WTC11 (cell line): ENCODE data around the gene RASAL2. TPM values are rescaled to one million over a fixed set of nuclear protein-coding genes. Genes with fewer than 3 reads are reported as not detected.

Experiments used
- ATAC-seq: fragments of 200-7000 bp; cut with Tn5 transposase; 2 replicates; pipeline ENCODE4 v1.10.0; 2021; ENCODE audit warnings: mild to moderate bottlenecking, moderate library complexity
- CTCF ChIA-PET: fragments of 300-600 bp; sonication (Branson Sonifier 250); formaldehyde crosslinking; loops from one replicate; lab custom pipeline; 2021; ENCODE audit warnings: antibody characterized with exemption; lab: Charles Lee
- POLR2A ChIA-PET: fragments of 350-600 bp; sonication (Branson Sonifier 250); formaldehyde crosslinking; loops from one replicate; lab custom pipeline; 2021; ENCODE audit warnings: antibody characterized with exemption; lab: Charles Lee
- DNase-seq: peaks from one replicate; pipeline ENCODE4 v3.0.0; 2021; ENCODE audit warnings: low spot score
- H3K27ac Mint-ChIP-seq: 2 replicates; pipeline ENCODE4 v1.8.0; 2021; ENCODE audit warnings: mixed read lengths
- H3K27me3 Mint-ChIP-seq: 2 replicates; pipeline ENCODE4 v1.8.0; 2021; ENCODE audit warnings: low read depth, mild to moderate bottlenecking, moderate library complexity, mixed read lengths
- H3K36me3 Mint-ChIP-seq: 2 replicates; pipeline ENCODE4 v1.8.0; 2021; ENCODE audit warnings: mixed read lengths
- H3K4me1 Mint-ChIP-seq: 2 replicates; pipeline ENCODE4 v1.8.0; 2022; ENCODE audit warnings: mixed read lengths
- H3K4me3 Mint-ChIP-seq: 2 replicates; pipeline ENCODE4 v1.8.0; 2021; ENCODE audit warnings: mild to moderate bottlenecking, moderate library complexity, mixed read lengths
- H3K9me3 Mint-ChIP-seq: 2 replicates; pipeline ENCODE4 v1.8.0; 2021; ENCODE audit warnings: mixed read lengths
- IRF2 ChIP-seq: sonication (generic); formaldehyde crosslinking; IDR thresholded peaks from 2 replicates; pipeline ENCODE4 v1.8.0; 2022; ENCODE audit warnings: low read depth, missing genetic modification reagents, borderline replicate concordance
- JAZF1 ChIP-seq: fragments of 250-450 bp; sonication (Bioruptor Pico); IDR thresholded peaks from 2 replicates; pipeline ENCODE4 v1.9.0; 2021; ENCODE audit warnings: moderate library complexity, mild to moderate bottlenecking, inconsistent platforms
- KAT7 ChIP-seq: sonication (generic); formaldehyde crosslinking; IDR thresholded peaks from 2 replicates; pipeline ENCODE4 v1.8.1; 2023; ENCODE audit warnings: missing genetic modification reagents, mild to moderate bottlenecking, borderline replicate concordance
- RELA ChIP-seq: sonication (generic); formaldehyde crosslinking; IDR thresholded peaks from 2 replicates; pipeline ENCODE4 v1.8.1; 2022; ENCODE audit warnings: missing genetic modification reagents, mild to moderate bottlenecking, borderline replicate concordance
- SMAD4 ChIP-seq: sonication (generic); formaldehyde crosslinking; IDR thresholded peaks from 2 replicates; pipeline ENCODE4 v1.8.0; 2022; ENCODE audit warnings: mild to moderate bottlenecking, missing genetic modification reagents
- SP1 ChIP-seq: sonication (generic); formaldehyde crosslinking; conservative IDR thresholded peaks from 2 replicates; pipeline ENCODE4 v1.8.1; 2022; ENCODE audit warnings: missing genetic modification reagents
- TCF7 ChIP-seq: sonication (generic); formaldehyde crosslinking; IDR thresholded peaks from 2 replicates; pipeline ENCODE4 v1.8.0; 2022; ENCODE audit warnings: mild to moderate bottlenecking, low read depth, missing genetic modification reagents, moderate library complexity
- ZBTB21 ChIP-seq: sonication (generic); formaldehyde crosslinking; IDR thresholded peaks from 2 replicates; pipeline ENCODE4 v1.8.1; 2023; ENCODE audit warnings: mild to moderate bottlenecking, missing genetic modification reagents, borderline replicate concordance
- ZNF317 ChIP-seq: sonication (generic); formaldehyde crosslinking; IDR thresholded peaks from 2 replicates; pipeline ENCODE4 v1.8.1; 2023; ENCODE audit warnings: low read depth, mild to moderate bottlenecking, moderate library complexity, missing genetic modification reagents, borderline replicate concordance
- ZNF423 ChIP-seq: fragments of 250-450 bp; sonication (Bioruptor Pico); IDR thresholded peaks from 2 replicates; pipeline ENCODE4 v2.1.2; 2022; ENCODE audit warnings: mild to moderate bottlenecking, moderate library complexity
- ZNF671 ChIP-seq: fragments of 250-450 bp; sonication (Bioruptor Pico); IDR thresholded peaks from 2 replicates; pipeline ENCODE4 v1.8.0; 2021; ENCODE audit warnings: mild to moderate bottlenecking
- total RNA-seq: library from RNA; stranded (reverse); gene quantifications from 3 replicates; pipeline ENCODE4 v1.2.3, GENCODE V29; 2021
- TF ChIP-seq, protein P1 (sequence below): sonication (generic); formaldehyde crosslinking; IDR thresholded peaks from 2 replicates; pipeline ENCODE4 v1.8.1; 2022; ENCODE audit warnings: low read depth, mild to moderate bottlenecking, moderate library complexity, missing genetic modification reagents, borderline replicate concordance
- TF ChIP-seq, protein P2 (sequence below): sonication (generic); formaldehyde crosslinking; IDR thresholded peaks from 2 replicates; pipeline ENCODE4 v1.8.1; 2023; ENCODE audit warnings: mild to moderate bottlenecking, missing genetic modification reagents, moderate library complexity
- TF ChIP-seq, protein P3 (sequence below): sonication (generic); formaldehyde crosslinking; conservative IDR thresholded peaks from 2 replicates; pipeline ENCODE4 v1.8.1; 2023; ENCODE audit warnings: mild to moderate bottlenecking, low read depth, missing genetic modification reagents, moderate library complexity
- TF ChIP-seq, protein P4 (sequence below): fragments of 250-450 bp; sonication (Bioruptor Pico); IDR thresholded peaks from 2 replicates; pipeline ENCODE4 v1.9.0; 2021; ENCODE audit warnings: mild to moderate bottlenecking
- TF ChIP-seq, protein P5 (sequence below): fragments of 250-450 bp; sonication (Bioruptor Pico); IDR thresholded peaks from 2 replicates; pipeline ENCODE4 v1.9.0; 2021; ENCODE audit warnings: moderate library complexity, mild to moderate bottlenecking, inconsistent platforms, borderline replicate concordance
- TF ChIP-seq, protein P6 (sequence below): sonication (generic); formaldehyde crosslinking; IDR thresholded peaks from 2 replicates; pipeline ENCODE4 v1.8.1; 2023; ENCODE audit warnings: mild to moderate bottlenecking, missing genetic modification reagents, borderline replicate concordance
- TF ChIP-seq, protein P7 (sequence below): sonication (generic); formaldehyde crosslinking; IDR thresholded peaks from 2 replicates; pipeline ENCODE4 v1.8.1; 2023; ENCODE audit warnings: mild to moderate bottlenecking, missing genetic modification reagents, moderate library complexity

RASAL2 gene
- total RNA-seq, 1 experiment from 2014 or later = 29.5 TPM

DNA sequence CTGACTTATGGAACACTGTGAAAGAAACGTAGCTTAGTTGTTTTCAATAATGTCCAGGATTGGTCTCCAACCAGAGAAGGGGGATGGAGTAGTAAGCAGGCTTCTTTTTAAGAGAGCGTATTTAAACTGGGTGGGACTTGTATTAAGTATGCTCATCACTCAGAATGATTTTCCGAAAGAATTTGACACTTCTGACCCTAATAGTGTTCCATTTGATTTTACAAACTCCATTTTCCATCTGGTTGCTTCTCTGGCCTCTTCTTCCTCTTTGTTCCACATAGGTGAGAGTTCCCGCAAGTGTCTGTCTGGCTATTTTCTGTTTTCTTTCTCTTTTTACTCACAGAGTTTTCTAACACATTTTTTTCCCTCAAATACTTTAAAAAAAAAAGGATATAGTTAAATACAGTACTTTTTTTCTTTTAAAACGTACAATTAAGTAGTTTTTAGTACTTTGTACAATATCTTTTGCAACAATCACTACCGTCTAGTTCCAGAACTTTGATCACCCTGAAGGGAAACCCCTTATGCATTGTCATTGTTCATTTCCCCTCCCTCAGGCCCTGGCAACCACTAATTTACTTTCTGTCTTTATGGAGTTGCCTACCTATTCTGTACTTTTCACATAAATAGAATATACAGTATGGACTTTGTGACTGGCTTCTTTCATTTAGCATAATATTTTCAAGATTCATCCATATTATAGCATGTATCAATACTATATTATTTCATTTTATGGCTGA lies 67.0 kb downstream of the RASAL2 start:
- H3K4me3 Mint-ChIP-seq = no peak overlapping the region
- no peaks in the 10 kb centered on the region for H3K9me3 Mint-ChIP-seq
- TF ChIP-seq, protein P1, sequence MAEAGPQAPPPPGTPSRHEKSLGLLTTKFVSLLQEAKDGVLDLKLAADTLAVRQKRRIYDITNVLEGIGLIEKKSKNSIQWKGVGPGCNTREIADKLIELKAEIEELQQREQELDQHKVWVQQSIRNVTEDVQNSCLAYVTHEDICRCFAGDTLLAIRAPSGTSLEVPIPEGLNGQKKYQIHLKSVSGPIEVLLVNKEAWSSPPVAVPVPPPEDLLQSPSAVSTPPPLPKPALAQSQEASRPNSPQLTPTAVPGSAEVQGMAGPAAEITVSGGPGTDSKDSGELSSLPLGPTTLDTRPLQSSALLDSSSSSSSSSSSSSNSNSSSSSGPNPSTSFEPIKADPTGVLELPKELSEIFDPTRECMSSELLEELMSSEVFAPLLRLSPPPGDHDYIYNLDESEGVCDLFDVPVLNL (CRISPR knock-in tag) = no peak
- TF ChIP-seq, protein P2, sequence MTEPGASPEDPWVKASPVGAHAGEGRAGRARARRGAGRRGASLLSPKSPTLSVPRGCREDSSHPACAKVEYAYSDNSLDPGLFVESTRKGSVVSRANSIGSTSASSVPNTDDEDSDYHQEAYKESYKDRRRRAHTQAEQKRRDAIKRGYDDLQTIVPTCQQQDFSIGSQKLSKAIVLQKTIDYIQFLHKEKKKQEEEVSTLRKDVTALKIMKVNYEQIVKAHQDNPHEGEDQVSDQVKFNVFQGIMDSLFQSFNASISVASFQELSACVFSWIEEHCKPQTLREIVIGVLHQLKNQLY (CRISPR knock-in tag) = no peak
- TF ChIP-seq ZBTB21 (no peak), SMAD4 (CRISPR knock-in tag) (no peak), IRF2 (no peak), KAT7 (CRISPR knock-in tag) (no peak), RELA (CRISPR knock-in tag) (no peak), ZNF423 (CRISPR knock-in tag) (no peak), SP1 (CRISPR knock-in tag) (no peak), TCF7 (CRISPR knock-in tag) (no peak), ZNF317 (CRISPR knock-in tag) (no peak), JAZF1 (CRISPR knock-in tag) (no peak), ZNF671 (CRISPR knock-in tag) (no peak)
- TF ChIP-seq, protein P3, sequence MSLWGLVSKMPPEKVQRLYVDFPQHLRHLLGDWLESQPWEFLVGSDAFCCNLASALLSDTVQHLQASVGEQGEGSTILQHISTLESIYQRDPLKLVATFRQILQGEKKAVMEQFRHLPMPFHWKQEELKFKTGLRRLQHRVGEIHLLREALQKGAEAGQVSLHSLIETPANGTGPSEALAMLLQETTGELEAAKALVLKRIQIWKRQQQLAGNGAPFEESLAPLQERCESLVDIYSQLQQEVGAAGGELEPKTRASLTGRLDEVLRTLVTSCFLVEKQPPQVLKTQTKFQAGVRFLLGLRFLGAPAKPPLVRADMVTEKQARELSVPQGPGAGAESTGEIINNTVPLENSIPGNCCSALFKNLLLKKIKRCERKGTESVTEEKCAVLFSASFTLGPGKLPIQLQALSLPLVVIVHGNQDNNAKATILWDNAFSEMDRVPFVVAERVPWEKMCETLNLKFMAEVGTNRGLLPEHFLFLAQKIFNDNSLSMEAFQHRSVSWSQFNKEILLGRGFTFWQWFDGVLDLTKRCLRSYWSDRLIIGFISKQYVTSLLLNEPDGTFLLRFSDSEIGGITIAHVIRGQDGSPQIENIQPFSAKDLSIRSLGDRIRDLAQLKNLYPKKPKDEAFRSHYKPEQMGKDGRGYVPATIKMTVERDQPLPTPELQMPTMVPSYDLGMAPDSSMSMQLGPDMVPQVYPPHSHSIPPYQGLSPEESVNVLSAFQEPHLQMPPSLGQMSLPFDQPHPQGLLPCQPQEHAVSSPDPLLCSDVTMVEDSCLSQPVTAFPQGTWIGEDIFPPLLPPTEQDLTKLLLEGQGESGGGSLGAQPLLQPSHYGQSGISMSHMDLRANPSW = no peak
- TF ChIP-seq, protein P4, sequence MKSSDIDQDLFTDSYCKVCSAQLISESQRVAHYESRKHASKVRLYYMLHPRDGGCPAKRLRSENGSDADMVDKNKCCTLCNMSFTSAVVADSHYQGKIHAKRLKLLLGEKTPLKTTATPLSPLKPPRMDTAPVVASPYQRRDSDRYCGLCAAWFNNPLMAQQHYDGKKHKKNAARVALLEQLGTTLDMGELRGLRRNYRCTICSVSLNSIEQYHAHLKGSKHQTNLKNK (CRISPR knock-in tag) = no peak
- TF ChIP-seq, protein P5, sequence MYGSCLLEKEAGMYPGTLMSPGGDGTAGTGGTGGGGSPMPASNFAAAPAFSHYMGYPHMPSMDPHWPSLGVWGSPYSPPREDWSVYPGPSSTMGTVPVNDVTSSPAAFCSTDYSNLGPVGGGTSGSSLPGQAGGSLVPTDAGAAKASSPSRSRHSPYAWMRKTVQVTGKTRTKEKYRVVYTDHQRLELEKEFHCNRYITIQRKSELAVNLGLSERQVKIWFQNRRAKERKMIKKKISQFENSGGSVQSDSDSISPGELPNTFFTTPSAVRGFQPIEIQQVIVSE (CRISPR knock-in tag) = no peak
- TF ChIP-seq, protein P6, sequence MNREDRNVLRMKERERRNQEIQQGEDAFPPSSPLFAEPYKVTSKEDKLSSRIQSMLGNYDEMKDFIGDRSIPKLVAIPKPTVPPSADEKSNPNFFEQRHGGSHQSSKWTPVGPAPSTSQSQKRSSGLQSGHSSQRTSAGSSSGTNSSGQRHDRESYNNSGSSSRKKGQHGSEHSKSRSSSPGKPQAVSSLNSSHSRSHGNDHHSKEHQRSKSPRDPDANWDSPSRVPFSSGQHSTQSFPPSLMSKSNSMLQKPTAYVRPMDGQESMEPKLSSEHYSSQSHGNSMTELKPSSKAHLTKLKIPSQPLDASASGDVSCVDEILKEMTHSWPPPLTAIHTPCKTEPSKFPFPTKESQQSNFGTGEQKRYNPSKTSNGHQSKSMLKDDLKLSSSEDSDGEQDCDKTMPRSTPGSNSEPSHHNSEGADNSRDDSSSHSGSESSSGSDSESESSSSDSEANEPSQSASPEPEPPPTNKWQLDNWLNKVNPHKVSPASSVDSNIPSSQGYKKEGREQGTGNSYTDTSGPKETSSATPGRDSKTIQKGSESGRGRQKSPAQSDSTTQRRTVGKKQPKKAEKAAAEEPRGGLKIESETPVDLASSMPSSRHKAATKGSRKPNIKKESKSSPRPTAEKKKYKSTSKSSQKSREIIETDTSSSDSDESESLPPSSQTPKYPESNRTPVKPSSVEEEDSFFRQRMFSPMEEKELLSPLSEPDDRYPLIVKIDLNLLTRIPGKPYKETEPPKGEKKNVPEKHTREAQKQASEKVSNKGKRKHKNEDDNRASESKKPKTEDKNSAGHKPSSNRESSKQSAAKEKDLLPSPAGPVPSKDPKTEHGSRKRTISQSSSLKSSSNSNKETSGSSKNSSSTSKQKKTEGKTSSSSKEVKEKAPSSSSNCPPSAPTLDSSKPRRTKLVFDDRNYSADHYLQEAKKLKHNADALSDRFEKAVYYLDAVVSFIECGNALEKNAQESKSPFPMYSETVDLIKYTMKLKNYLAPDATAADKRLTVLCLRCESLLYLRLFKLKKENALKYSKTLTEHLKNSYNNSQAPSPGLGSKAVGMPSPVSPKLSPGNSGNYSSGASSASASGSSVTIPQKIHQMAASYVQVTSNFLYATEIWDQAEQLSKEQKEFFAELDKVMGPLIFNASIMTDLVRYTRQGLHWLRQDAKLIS (CRISPR knock-in tag) = no peak
- TF ChIP-seq, protein P7, sequence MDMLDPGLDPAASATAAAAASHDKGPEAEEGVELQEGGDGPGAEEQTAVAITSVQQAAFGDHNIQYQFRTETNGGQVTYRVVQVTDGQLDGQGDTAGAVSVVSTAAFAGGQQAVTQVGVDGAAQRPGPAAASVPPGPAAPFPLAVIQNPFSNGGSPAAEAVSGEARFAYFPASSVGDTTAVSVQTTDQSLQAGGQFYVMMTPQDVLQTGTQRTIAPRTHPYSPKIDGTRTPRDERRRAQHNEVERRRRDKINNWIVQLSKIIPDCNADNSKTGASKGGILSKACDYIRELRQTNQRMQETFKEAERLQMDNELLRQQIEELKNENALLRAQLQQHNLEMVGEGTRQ (CRISPR knock-in tag) = no peak
- ATAC-seq (no peak), DNase-seq (no peak)
- no peaks in the 10 kb centered on the region for H3K36me3 Mint-ChIP-seq
- POLR2A ChIA-PET = no interaction called here
- H3K27me3 Mint-ChIP-seq = no peaks in the 10 kb centered on the region
- H3K27ac Mint-ChIP-seq = peak overlapping the region; percentile 63; the same call in 1 of the 2 replicates
- CTCF ChIA-PET = no interaction called here
- peaks cover 4% of the 10 kb centered on the region; the same call in 1 of the 2 replicates for H3K4me1 Mint-ChIP-seq
